ENCODE results near the gene MOB2.

MOB2 gene

GRCh38 chr11:1476940-1477736 is 9.4 kb downstream of the MOB2 start:
- Mint-ChIP-seq H3K27me3 (ENCODE audit: low read depth, poor library complexity) (peaks cover 4% of the 10 kb centered on the region), H3K36me3 (ENCODE audit: low read depth) (peaks cover 10% of the 10 kb centered on the region), H3K9me3 (no peaks in the 10 kb centered on the region), H3K27ac (peak overlapping the region; percentile 27), H3K4me3 (no peak overlapping the region), H3K4me1 (peaks cover 7% of the 10 kb centered on the region)
- no peak for DNase-seq
- no peak for TF ChIP-seq CTCF (IDR thresholded peaks at IDR 0.05)

GRCh38 chr11:1475841-1476240 is 10.7 kb downstream of the MOB2 start:
- no peak for DNase-seq
- H3K4me3 Mint-ChIP-seq = no peak overlapping the region
- H3K36me3 Mint-ChIP-seq (ENCODE audit: low read depth) = peaks cover 10% of the 10 kb centered on the region
- no peaks in the 10 kb centered on the region for H3K9me3 Mint-ChIP-seq
- peaks cover 4% of the 10 kb centered on the region for H3K27me3 Mint-ChIP-seq (ENCODE audit: low read depth, poor library complexity)
- H3K4me1 Mint-ChIP-seq = peaks cover 7% of the 10 kb centered on the region
- no peak for TF ChIP-seq CTCF (IDR thresholded peaks at IDR 0.05)
- no peak overlapping the region for H3K27ac Mint-ChIP-seq

- Mint-ChIP-seq H3K27me3 (ENCODE audit: low read depth, poor library complexity) (no peaks in the 10 kb centered on the region), H3K4me1 (peaks cover 9% of the 10 kb centered on the region), H3K27ac (peak overlapping the region; percentile 29), H3K9me3 (no peaks in the 10 kb centered on the region), H3K36me3 (ENCODE audit: low read depth) (peaks cover 10% of the 10 kb centered on the region), H3K4me3 (no peak overlapping the region)
- no peak for DNase-seq
- no peak for TF ChIP-seq CTCF (IDR thresholded peaks at IDR 0.05)
Measured at GRCh38 chr11:1473786-1474185, 12.8 kb downstream of the MOB2 start.

- Mint-ChIP-seq H3K4me3 (no peak overlapping the region), H3K9me3 (no peaks in the 10 kb centered on the region), H3K36me3 (ENCODE audit: low read depth) (peaks cover 10% of the 10 kb centered on the region), H3K27me3 (ENCODE audit: low read depth, poor library complexity) (no peaks in the 10 kb centered on the region), H3K27ac (no peak overlapping the region), H3K4me1 (peaks cover 8% of the 10 kb centered on the region)
- no peak for DNase-seq
- no peak for TF ChIP-seq CTCF (IDR thresholded peaks at IDR 0.05)
Measured at GRCh38 chr11:1473011-1473628, 13.5 kb downstream of the MOB2 start.

- Mint-ChIP-seq H3K4me1 (peaks cover 13% of the 10 kb centered on the region), H3K27me3 (ENCODE audit: low read depth, poor library complexity) (no peaks in the 10 kb centered on the region), H3K9me3 (no peaks in the 10 kb centered on the region), H3K36me3 (ENCODE audit: low read depth) (peaks cover 10% of the 10 kb centered on the region), H3K27ac (no peak overlapping the region), H3K4me3 (no peak overlapping the region)
- DNase-seq = peak; percentile 1
- no peak for TF ChIP-seq CTCF (IDR thresholded peaks at IDR 0.05)
Measured at GRCh38 chr11:1472180-1473005, 14.2 kb downstream of the MOB2 start.
